Nephron (organoid): Measurements from ENCODE around the gene PRKAG2.

ENCODE experiments used
- H3K27ac Mint-ChIP-seq, 3 experiments: 2 replicates each; pipeline ENCODE4 v1.8.0; 2020; ENCODE audit warnings: mixed read lengths in 3 of 3, mild to moderate bottlenecking in 2 of 3, moderate library complexity in 1 of 3
- H3K27me3 Mint-ChIP-seq: 2 replicates; pipeline ENCODE4 v1.8.0; 2021; ENCODE audit warnings: low read depth, mild to moderate bottlenecking, moderate library complexity, mixed read lengths
- H3K36me3 Mint-ChIP-seq: 2 replicates; pipeline ENCODE4 v1.8.0; 2020; ENCODE audit warnings: low read depth, mixed read lengths
- H3K4me1 Mint-ChIP-seq: 2 replicates; pipeline ENCODE4 v1.8.0; 2020; ENCODE audit warnings: mixed read lengths
- H3K4me3 Mint-ChIP-seq, 3 experiments: 2 replicates each; pipeline ENCODE4 v1.8.0; 2020; ENCODE audit warnings: mild to moderate bottlenecking in 3 of 3, mixed read lengths in 3 of 3, moderate library complexity in 2 of 3
- H3K9me3 Mint-ChIP-seq: 2 replicates; pipeline ENCODE4 v1.8.0; 2020; ENCODE audit warnings: mixed read lengths
- CTCF ChIP-seq, 3 experiments: fragments of 200-600 bp; sonication (generic); IDR thresholded peaks; one replicate each; pipeline ENCODE4 v1.5.0; 2021; ENCODE audit warnings: antibody characterized with exemption in 3 of 3; ENCODE audit not compliant: unreplicated experiment in 3 of 3

Gene PRKAG2

GRCh38 chr7:151885202-151885580, 8.3 kb upstream of the PRKAG2 start:
- Mint-ChIP-seq H3K9me3 (no peaks in the 10 kb centered on the region), H3K36me3 (no peaks in the 10 kb centered on the region), H3K27ac (no peak overlapping the region), H3K4me3 (no peak overlapping the region), H3K27me3 (peaks cover 93% of the 10 kb centered on the region), H3K4me1 (peaks cover 8% of the 10 kb centered on the region)
- no peak for TF ChIP-seq CTCF (IDR thresholded peaks at IDR 0.05; ENCODE audit: unreplicated experiment in 3 of 3)

GRCh38 chr7:151884312-151885201, 7.6 kb upstream of the PRKAG2 start:
- Mint-ChIP-seq H3K4me1 (peaks cover 8% of the 10 kb centered on the region), H3K27ac (no peak overlapping the region), H3K9me3 (no peaks in the 10 kb centered on the region), H3K36me3 (no peaks in the 10 kb centered on the region), H3K27me3 (peaks cover 93% of the 10 kb centered on the region), H3K4me3 (no peak overlapping the region)
- TF ChIP-seq CTCF (IDR thresholded peaks at IDR 0.05; ENCODE audit: unreplicated experiment in 3 of 3) = no peak

- Mint-ChIP-seq H3K27ac (no peak overlapping the region), H3K36me3 (no peaks in the 10 kb centered on the region), H3K4me3 (no peak overlapping the region), H3K4me1 (peaks cover 1% of the 10 kb centered on the region), H3K9me3 (no peaks in the 10 kb centered on the region), H3K27me3 (peaks cover 93% of the 10 kb centered on the region)
- no peak for TF ChIP-seq CTCF (IDR thresholded peaks at IDR 0.05; ENCODE audit: unreplicated experiment in 3 of 3)
Observed at GRCh38 chr7:151883857-151884256, 6.9 kb upstream of the PRKAG2 start.

GRCh38 chr7:151882734-151883133, 5.8 kb upstream of the PRKAG2 start:
- TF ChIP-seq CTCF (IDR thresholded peaks at IDR 0.05; ENCODE audit: unreplicated experiment in 3 of 3) = no peak
- no peak overlapping the region for H3K4me3 Mint-ChIP-seq
- H3K9me3 Mint-ChIP-seq = no peaks in the 10 kb centered on the region
- no peaks in the 10 kb centered on the region for H3K36me3 Mint-ChIP-seq
- H3K27me3 Mint-ChIP-seq = peaks cover 94% of the 10 kb centered on the region
- H3K4me1 Mint-ChIP-seq = no peaks in the 10 kb centered on the region
- no peak overlapping the region for H3K27ac Mint-ChIP-seq

GRCh38 chr7:151880688-151881087, 3.8 kb upstream of the PRKAG2 start:
- Mint-ChIP-seq H3K4me3 (peak overlapping the region in 1 of 3 experiments; percentile 28), H3K27ac (no peak overlapping the region), H3K36me3 (no peaks in the 10 kb centered on the region), H3K9me3 (no peaks in the 10 kb centered on the region), H3K27me3 (peaks cover 81% of the 10 kb centered on the region), H3K4me1 (no peaks in the 10 kb centered on the region)
- TF ChIP-seq CTCF (IDR thresholded peaks at IDR 0.05; ENCODE audit: unreplicated experiment in 3 of 3) = no peak
